Measurements from ENCODE around the gene B3GALNT2.

- TF ChIP-seq CTCF (conservative IDR thresholded peaks at IDR 0.05), result no peak
- TF ChIP-seq ZFX (IDR thresholded peaks at IDR 0.05), result no peak
Observed at GRCh38 chr1:235465066-235465465, 39.2 kb downstream of the B3GALNT2 start.

Data from C4-2B (cell line).